H1 (cell line): ENCODE measurements around the gene SYNRG. TPM values are rescaled to one million over a fixed set of nuclear protein-coding genes. Genes with fewer than 3 reads are reported as not detected.

Source experiments
- CTCF ChIA-PET: fragments of 300-600 bp; sonication (Branson Sonifier 250); formaldehyde crosslinking; loops from one replicate; lab custom pipeline; 2021; ENCODE audit not compliant: partially characterized antibody; lab: Charles Lee
- POLR2A ChIA-PET: fragments of 300-600 bp; sonication (Branson Sonifier 250); formaldehyde crosslinking; loops from one replicate; lab custom pipeline; 2021; ENCODE audit warnings: inconsistent platforms; ENCODE audit not compliant: partially characterized antibody; lab: Charles Lee
- DNase-seq, 2 experiments: peaks; one replicate each; pipeline versions ENCODE4 v3.0.0 to v3.0.0-alpha.2; 2010 to 2022; ENCODE audit warnings: low spot score in 2 of 2, low read depth in 1 of 2, mixed read lengths in 1 of 2
- FAIRE-seq: peaks from 2 replicates; lab custom pipeline; 2011; peaks lifted over from hg19 to GRCh38; lab: Jason Lieb, UNC
- H2AFZ ChIP-seq: 2 replicates; pipeline ENCODE4 v1.8.1; 2012; ENCODE audit warnings: low read length, inconsistent platforms
- H2AK5ac ChIP-seq: 2 replicates; pipeline ENCODE4 v1.6.1; 2013; ENCODE audit warnings: low read depth, low read length
- H2BK120ac ChIP-seq: replicated peaks from 2 replicates; pipeline ENCODE3; 2013; ENCODE audit warnings: low read depth, low read length, inconsistent platforms
- H2BK12ac ChIP-seq: 2 replicates; pipeline ENCODE4 v1.6.1; 2013; ENCODE audit warnings: low read depth, low read length
- H2BK15ac ChIP-seq: 2 replicates; pipeline ENCODE4 v1.6.1; 2013; ENCODE audit warnings: low read length
- H2BK20ac ChIP-seq: 2 replicates; pipeline ENCODE4 v1.6.1; 2013; ENCODE audit warnings: low read length
- H2BK5ac ChIP-seq: 2 replicates; pipeline ENCODE4 v1.6.1; 2013; ENCODE audit warnings: low read depth, low read length
- H3K14ac ChIP-seq: 2 replicates; pipeline ENCODE4 v1.6.1; 2013; ENCODE audit warnings: inconsistent platforms; ENCODE audit not compliant: insufficient read length
- H3K18ac ChIP-seq: 2 replicates; pipeline ENCODE4 v1.6.1; 2013; ENCODE audit warnings: low read length; ENCODE audit errors: extremely low read depth
- H3K23ac ChIP-seq: 2 replicates; pipeline ENCODE4 v1.6.1; 2013; ENCODE audit warnings: inconsistent platforms; ENCODE audit not compliant: insufficient read length
- H3K23me2 ChIP-seq: 2 replicates; pipeline ENCODE4 v1.6.1; 2013; ENCODE audit warnings: low read depth, low read length
- H3K27ac ChIP-seq: 2 replicates; pipeline ENCODE4 v1.6.1; 2011; ENCODE audit warnings: low read depth, low read length, inconsistent platforms
- H3K27me3 ChIP-seq, 4 experiments: replicated peaks in 1 of 4; 1 replicate in 1 of 4; 2 replicates in 3 of 4; pipeline versions ENCODE4 v1.6.1 to v1.8.1; 2011 to 2013; ENCODE audit warnings: low read length in 3 of 4, mild to moderate bottlenecking in 3 of 4, inconsistent platforms in 2 of 4, mixed read lengths in 2 of 4, moderate library complexity in 1 of 4; ENCODE audit not compliant: control insufficient read depth in 3 of 4, insufficient read depth in 3 of 4; ENCODE audit errors: extremely low read depth in 1 of 4
- H3K36me3 ChIP-seq, 4 experiments: 2 replicates each; pipeline versions ENCODE4 v1.6.1 to v1.8.1; 2011 to 2013; ENCODE audit warnings: mild to moderate bottlenecking in 4 of 4, low read length in 3 of 4, moderate library complexity in 2 of 4, control low read depth in 1 of 4, inconsistent platforms in 1 of 4; ENCODE audit not compliant: insufficient read depth in 4 of 4, control insufficient read depth in 2 of 4
- H3K4ac ChIP-seq: replicated peaks from 2 replicates; pipeline ENCODE3; 2013; ENCODE audit warnings: low read length, low read depth, mixed read lengths, inconsistent platforms; ENCODE audit not compliant: insufficient read length
- H3K4me1 ChIP-seq, 4 experiments: replicated peaks in 1 of 4; 1 replicate in 1 of 4; 2 replicates in 3 of 4; pipeline versions ENCODE4 v1.6.1 to v1.8.1; 2011 to 2013; ENCODE audit warnings: low read length in 3 of 4, inconsistent platforms in 2 of 4, mixed read lengths in 1 of 4; ENCODE audit not compliant: insufficient read depth in 4 of 4, control insufficient read depth in 3 of 4
- H3K4me2 ChIP-seq, 2 experiments: 2 replicates each; pipeline versions ENCODE4 v1.6.1 to v1.8.1; 2011 to 2013; ENCODE audit warnings: low read depth in 2 of 2, low read length in 2 of 2, control low read depth in 1 of 2, inconsistent platforms in 1 of 2, mild to moderate bottlenecking in 1 of 2; ENCODE audit not compliant: insufficient read depth in 1 of 2
- H3K4me3 ChIP-seq, 4 experiments: fragments of 200-600, 300-600 bp in 1 of 4; sonication (generic), shearing (Covaris generic), sonication (Bioruptor Twin) in 1 of 4; 2 replicates each; pipeline versions ENCODE4 v1.5.1 to v1.8.1; 2011 to 2016; ENCODE audit warnings: low read length in 4 of 4, low read depth in 3 of 4, control low read depth in 2 of 4, inconsistent platforms in 2 of 4, mild to moderate bottlenecking in 2 of 4, mixed read lengths in 1 of 4, moderate library complexity in 1 of 4; ENCODE audit not compliant: insufficient read depth in 2 of 4; ENCODE audit errors: extremely low read depth in 1 of 4
- H3K56ac ChIP-seq: replicated peaks from 2 replicates; pipeline ENCODE3; 2013; ENCODE audit warnings: low read depth, mild to moderate bottlenecking, mixed read lengths, low read length, inconsistent platforms; ENCODE audit not compliant: insufficient read length
- H3K79me1 ChIP-seq: 2 replicates; pipeline ENCODE4 v1.6.1; 2013; ENCODE audit warnings: low read depth, low read length, control low read depth
- H3K79me2 ChIP-seq, 2 experiments: 2 replicates each; pipeline versions ENCODE4 v1.6.1 to v1.8.1; 2012 to 2013; ENCODE audit warnings: low read length in 2 of 2, mild to moderate bottlenecking in 2 of 2, inconsistent platforms in 1 of 2; ENCODE audit not compliant: insufficient read depth in 2 of 2, control insufficient read depth in 1 of 2
- H3K9ac ChIP-seq, 4 experiments: replicated peaks in 1 of 4; 1 replicate in 1 of 4; 2 replicates in 3 of 4; pipeline versions ENCODE4 v1.6.1 to v1.8.1; 2011 to 2013; ENCODE audit warnings: low read depth in 3 of 4, low read length in 3 of 4, control low read depth in 2 of 4, mild to moderate bottlenecking in 2 of 4, moderate library complexity in 2 of 4, inconsistent platforms in 1 of 4; ENCODE audit errors: extremely low read depth in 1 of 4
- H3K9me3 ChIP-seq, 2 experiments: 2 replicates each; pipeline versions ENCODE4 v1.6.1 to v1.8.1; 2012 to 2013; ENCODE audit warnings: mild to moderate bottlenecking in 2 of 2, moderate library complexity in 2 of 2, control low read depth in 1 of 2, inconsistent platforms in 1 of 2, low read depth in 1 of 2, low read length in 1 of 2, mixed read lengths in 1 of 2; ENCODE audit not compliant: insufficient read depth in 2 of 2
- H4K20me1 ChIP-seq, 2 experiments: replicated peaks in 1 of 2; 2 replicates each; pipeline versions ENCODE3 to v1.8.1; 2011 to 2013; ENCODE audit warnings: inconsistent platforms in 2 of 2, low read length in 2 of 2, mild to moderate bottlenecking in 1 of 2; ENCODE audit not compliant: insufficient read depth in 2 of 2, control insufficient read depth in 1 of 2
- H4K5ac ChIP-seq: 2 replicates; pipeline ENCODE4 v1.6.1; 2013; ENCODE audit warnings: low read length, low read depth, mixed read lengths, inconsistent platforms; ENCODE audit not compliant: insufficient read length
- H4K8ac ChIP-seq: 2 replicates; pipeline ENCODE4 v1.8.0; 2013; ENCODE audit warnings: mild to moderate bottlenecking, moderate library complexity, low read length, inconsistent platforms; ENCODE audit not compliant: insufficient read depth; ENCODE audit errors: extremely low read depth
- H4K91ac ChIP-seq: replicated peaks from 2 replicates; pipeline ENCODE3; 2013; ENCODE audit warnings: low read length, mixed read lengths, inconsistent platforms; ENCODE audit not compliant: insufficient read length
- CEBPB ChIP-seq: IDR thresholded peaks from 2 replicates; pipeline ENCODE4 v1.6.1; 2012; ENCODE audit warnings: low read depth, low read length
- CTBP2 ChIP-seq: IDR thresholded peaks from 2 replicates; pipeline ENCODE4 v1.7.0; 2011; ENCODE audit warnings: borderline replicate concordance, mild to moderate bottlenecking, moderate library complexity, mixed read lengths, low read length; ENCODE audit not compliant: insufficient read depth, insufficient read length
- HDAC2 ChIP-seq, 2 experiments: fragments of 300-600 bp in 1 of 2; sonication (generic) in 1 of 2; IDR thresholded peaks; 2 replicates each; pipeline ENCODE4 v1.6.1; 2011 to 2012; ENCODE audit warnings: low read depth in 2 of 2, low read length in 2 of 2, mild to moderate bottlenecking in 2 of 2, moderate library complexity in 2 of 2, borderline replicate concordance in 1 of 2, inconsistent platforms in 1 of 2
- SIN3A ChIP-seq, 2 experiments: IDR thresholded peaks in 1 of 2; conservative IDR thresholded peaks in 1 of 2; 2 replicates each; pipeline ENCODE4 v1.6.1; 2011 to 2012; ENCODE audit warnings: low read length in 2 of 2, improper control_type of control experiment in 1 of 2, low read depth in 1 of 2, mild to moderate bottlenecking in 1 of 2
- WGBS, 2 experiments: shearing (Covaris generic) in 1 of 2; methylation state at CpG; one replicate each; pipeline versions ENCODE4 v1.1.6 to v1.1.7; 2013 to 2015; ENCODE audit warnings: low lambda C conversion rate in 2 of 2, mixed read lengths in 2 of 2, inconsistent platforms in 1 of 2, low coverage in 1 of 2, missing lambda C conversion rate in 1 of 2; ENCODE audit not compliant: insufficient replicate concordance in 2 of 2, insufficient coverage in 1 of 2, insufficient read length in 1 of 2; ENCODE audit errors: extremely low coverage in 1 of 2, missing lambda C conversion rate in 1 of 2; 5-methylcytosine and 5-hydroxymethylcytosine counted together
- polyA plus RNA-seq, 7 experiments: library from polyadenylated mRNA; depleted of rRNA in 3 of 7; stranded (reverse) in 5 of 7; unstranded in 2 of 7; fragments of >200 nt in 5 of 7; fragments of 200-250 nt in 2 of 7; gene quantifications; 1 replicate in 5 of 7; 2 replicates in 1 of 7; 4 replicates in 1 of 7; pipeline versions ENCODE4 v1.2.1 to v1.2.3, GENCODE V29; 2011 to 2013; ENCODE audit warnings: missing spikeins in 2 of 7, mixed read lengths in 2 of 7
- total RNA-seq: library from RNA; stranded (reverse); fragmentation: NEBNext Ultra II Directional; extraction: Animal tissue kit (Norgen Biotek cat#: 25700); gene quantifications from 2 replicates; pipeline ENCODE4 v1.2.1, GENCODE V29; 2021

The SYNRG gene
- total and polyA plus RNA-seq, 2 of the 8 experiments (the other 6 are each of a cell fraction or from before 2014, with no cell fraction given): 7.7 to 31.7 TPM

DNA sequence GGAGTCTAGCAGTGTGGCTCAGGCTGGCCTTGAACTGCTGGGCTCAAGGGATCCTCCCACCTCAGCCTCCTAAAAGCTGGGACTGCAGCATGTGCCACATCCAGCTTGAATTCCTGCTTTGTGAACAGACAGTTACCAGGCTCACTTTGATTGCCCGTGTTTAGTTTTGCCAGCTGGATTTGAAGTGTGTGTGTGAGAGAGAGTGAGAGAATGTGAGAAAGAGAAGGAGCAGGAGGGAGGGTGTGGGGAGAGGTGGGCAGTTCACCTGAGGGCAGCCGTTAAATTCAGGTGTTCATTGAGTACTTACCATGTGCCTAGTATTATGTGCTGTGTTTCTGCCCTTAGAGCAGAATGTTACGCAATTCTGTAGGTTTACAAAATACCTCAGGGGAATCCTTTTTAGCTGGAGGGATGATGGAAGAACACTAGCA lies 114.8 kb downstream of the SYNRG start:
- Histone ChIP-seq H2AFZ (no peak overlapping the region), H3K4me2 (peak overlapping the region in 1 of 2 experiments; percentile 15; a peak in 1 of 4 replicates), H3K36me3 (no peaks in the 10 kb centered on the region), H3K4me3 (no peak overlapping the region), H3K14ac (no peak overlapping the region), H3K4me1 (peaks cover 7 to 14% (median 10%) of the 10 kb centered on the region in 4 experiments), H3K23ac (no peak overlapping the region), H3K18ac (no peak overlapping the region), H3K79me2 (peaks cover 0 to 66% of the 10 kb centered on the region in 2 experiments; a peak in 2 of 4 replicates), H3K9ac (no peak overlapping the region), H3K27ac (no peak overlapping the region), H3K27me3 (no peaks in the 10 kb centered on the region; a peak in 2 of 7 replicates), H3K4ac (no peak overlapping the region), H3K9me3 (no peaks in the 10 kb centered on the region), H2BK12ac (peak overlapping the region; percentile 78; the same call in 1 of the 2 replicates), H3K23me2 (peaks cover 1% of the 10 kb centered on the region; the same call in 1 of the 2 replicates), H4K91ac (no peak overlapping the region), H3K79me1 (peaks cover 4% of the 10 kb centered on the region; the same call in 1 of the 2 replicates), H2BK5ac (no peak overlapping the region), H2BK120ac (no peak overlapping the region), H2AK5ac (no peak overlapping the region), H2BK20ac (no peak overlapping the region), H3K56ac (no peak overlapping the region), H4K8ac (no peak overlapping the region), H4K5ac (no peak overlapping the region), H2BK15ac (peak overlapping the region; percentile 63; the same call in 1 of the 2 replicates), H4K20me1 (peaks cover 0 to 3% of the 10 kb centered on the region in 2 experiments)
- no peak for DNase-seq
- no peak for FAIRE-seq
- POLR2A ChIA-PET: interaction anchor here (0.7 to 1.8 kb wide), 4 partner anchors 11 to 768 kb away, joined by 3 to 8 read pairs (median 5); no protein-coding TSS in a partner anchor
- CTCF ChIA-PET: interaction anchor here (0.7 to 2.9 kb wide), 6 partner anchors 12 to 121 kb away, joined by 3 to 17 read pairs (median 4); no protein-coding TSS in a partner anchor
- no peak for TF ChIP-seq HDAC2 (IDR thresholded peaks at IDR 0.05; ENCODE audit: borderline replicate concordance in 1 of 2, low read depth in 2 of 2, low read length in 2 of 2)
- TF ChIP-seq SIN3A (conservative IDR thresholded peaks at IDR 0.05 in 1 of 2, IDR thresholded peaks at IDR 0.05 in 1 of 2; ENCODE audit: low read depth in 1 of 2, low read length in 2 of 2): no peak
- TF ChIP-seq CTBP2: no peak
- peak; percentile 95 for TF ChIP-seq CEBPB
- 88% methylated on average over 3 of the region's 3 CpGs; no CpG with 5 or more reads in 1 of the 2 experiments for WGBS, 2 experiments
